ENCODE results near the gene HS3ST5. TPM values are rescaled to one million over a fixed set of nuclear protein-coding genes. Genes with fewer than 3 reads are reported as not detected.

Gene HS3ST5
- total RNA-seq, 1 experiment from 2014 or later, result 8.7 TPM

GRCh38 chr6:114092943-114093342 lies 249.9 kb downstream of the HS3ST5 start:
- no peaks in the 10 kb centered on the region for H3K27me3 Mint-ChIP-seq (ENCODE audit: low read depth)
- no peak overlapping the region for H3K4me3 Mint-ChIP-seq
- peaks cover 6% of the 10 kb centered on the region for H3K4me1 Mint-ChIP-seq
- no peak overlapping the region for H3K27ac Mint-ChIP-seq
- TF ChIP-seq GABPB1 (CRISPR knock-in tag; IDR thresholded peaks at IDR 0.05), result no peak
- no peak for TF ChIP-seq ESRRA (CRISPR knock-in tag; IDR thresholded peaks at IDR 0.05; ENCODE audit: borderline replicate concordance)
- no peak for TF ChIP-seq ZNF138 (CRISPR knock-in tag; conservative IDR thresholded peaks at IDR 0.05)
- TF ChIP-seq AFF4 (CRISPR knock-in tag; IDR thresholded peaks at IDR 0.05; ENCODE audit: borderline replicate concordance), result no peak
- TF ChIP-seq STAT6 (CRISPR knock-in tag; conservative IDR thresholded peaks at IDR 0.05; ENCODE audit: low read depth), result no peak
- TF ChIP-seq ATF1 (CRISPR knock-in tag; IDR thresholded peaks at IDR 0.05), result no peak
- TF ChIP-seq MYBL2 (CRISPR knock-in tag; IDR thresholded peaks at IDR 0.05), result no peak
- TF ChIP-seq USF2 (CRISPR knock-in tag; IDR thresholded peaks at IDR 0.05), result no peak
- TF ChIP-seq PREB (CRISPR knock-in tag; IDR thresholded peaks at IDR 0.05; ENCODE audit: borderline replicate concordance), result no peak
- TF ChIP-seq ELF4 (CRISPR knock-in tag; IDR thresholded peaks at IDR 0.05; ENCODE audit: low read depth), result no peak
- TF ChIP-seq EMX1 (CRISPR knock-in tag; IDR thresholded peaks at IDR 0.05), result no peak
- TF ChIP-seq ZNF512 (CRISPR knock-in tag; IDR thresholded peaks at IDR 0.05; ENCODE audit: borderline replicate concordance), result no peak
- no peak for TF ChIP-seq JAZF1 (CRISPR knock-in tag; IDR thresholded peaks at IDR 0.05)
- no peak for TF ChIP-seq NFE2L1 (CRISPR knock-in tag; IDR thresholded peaks at IDR 0.05)
- no peak for TF ChIP-seq HMGA2 (CRISPR knock-in tag; IDR thresholded peaks at IDR 0.05)
- no peak for TF ChIP-seq TCF7 (CRISPR knock-in tag; IDR thresholded peaks at IDR 0.05; ENCODE audit: low read depth)
- TF ChIP-seq HMGXB4 (CRISPR knock-in tag; IDR thresholded peaks at IDR 0.05), result no peak
- no peak for TF ChIP-seq CREB1 (CRISPR knock-in tag; IDR thresholded peaks at IDR 0.05)
- no peak for TF ChIP-seq ZNF281 (CRISPR knock-in tag; IDR thresholded peaks at IDR 0.05)
- CTCF ChIA-PET, result no interaction called here
- DNase-seq (ENCODE audit: low spot score), result no peak
- no peak for ATAC-seq
- H3K9me3 Mint-ChIP-seq, result no peaks in the 10 kb centered on the region
- H3K36me3 Mint-ChIP-seq, result no peaks in the 10 kb centered on the region
- POLR2A ChIA-PET, result no interaction called here

All from WTC11 (cell line).